PC-3 (cell line): ENCODE results near the gene DIAPH3. TPM values are rescaled to one million over a fixed set of nuclear protein-coding genes. Genes with fewer than 3 reads are reported as not detected.

Experiments used
- ATAC-seq: fragments of 200-7000 bp; cut with Tn5 transposase; 2 replicates; pipeline ENCODE4 v1.9.1; 2020; ENCODE audit warnings: mild to moderate bottlenecking, moderate library complexity
- BruUV-seq: library from RNA; stranded (reverse); fragments of 400-500 nt; replicated peaks from 2 replicates; lab custom pipeline; 2021; lab: Mats Ljungman, UMichigan
- CTCF ChIA-PET: fragments of 300-600 bp; sonication (Branson Sonifier 250); formaldehyde crosslinking; loops from one replicate; lab custom pipeline; 2022; ENCODE audit warnings: antibody characterized with exemption; lab: Charles Lee
- POLR2A ChIA-PET: fragments of 300-600 bp; sonication (Branson Sonifier 250); formaldehyde crosslinking; loops from one replicate; lab custom pipeline; 2022; ENCODE audit warnings: antibody characterized with exemption; ENCODE audit not compliant: unreplicated experiment; lab: Charles Lee
- DNase-seq: peaks from one replicate; pipeline ENCODE4 v3.0.0-alpha.2; 2015
- H2AFZ ChIP-seq: fragments of 300-600 bp; sonication (generic); 2 replicates; pipeline ENCODE4 v1.6.0; 2016; ENCODE audit warnings: antibody characterized with exemption, low read length
- H3F3A ChIP-seq: fragments of 300-600 bp; sonication (generic); one replicate; pipeline ENCODE4 v1.6.0; 2017; ENCODE audit warnings: antibody characterized with exemption, low read length, control low read depth, mild to moderate bottlenecking; ENCODE audit not compliant: unreplicated experiment
- H3K27ac ChIP-seq: fragments of 300-600 bp; sonication (generic); 2 replicates; pipeline ENCODE4 v1.5.1; 2016; ENCODE audit warnings: mild to moderate bottlenecking, low read length
- H3K27me3 ChIP-seq: fragments of 300-600 bp; sonication (generic); 2 replicates; pipeline ENCODE4 v1.6.1; 2016; ENCODE audit warnings: low read length, mixed read lengths
- H3K36me3 ChIP-seq: fragments of 300-600 bp; sonication (generic); 2 replicates; pipeline ENCODE4 v1.6.1; 2016; ENCODE audit warnings: low read depth, mixed run types, low read length, mixed read lengths
- H3K4me1 ChIP-seq: fragments of 300-600 bp; sonication (generic); 2 replicates; pipeline ENCODE4 v1.5.1; 2016; ENCODE audit warnings: low read length; ENCODE audit not compliant: insufficient read depth
- H3K4me2 ChIP-seq: fragments of 300-600 bp; sonication (generic); 2 replicates; pipeline ENCODE4 v1.6.0; 2016; ENCODE audit warnings: low read length
- H3K4me3 ChIP-seq: fragments of 300-600 bp; sonication (generic); 2 replicates; pipeline ENCODE4 v1.5.1; 2016; ENCODE audit warnings: mild to moderate bottlenecking, low read length, mixed read lengths
- H3K79me2 ChIP-seq: fragments of 300-600 bp; sonication (generic); 2 replicates; pipeline ENCODE4 v1.6.1; 2017; ENCODE audit warnings: low read length, mixed read lengths
- H3K9ac ChIP-seq: fragments of 300-600 bp; sonication (generic); 2 replicates; pipeline ENCODE4 v1.6.0; 2016; ENCODE audit warnings: mild to moderate bottlenecking, low read length
- H3K9me2 ChIP-seq: fragments of 300-600 bp; sonication (generic); replicated peaks from 2 replicates; pipeline ENCODE4 v1.6.1; 2016; ENCODE audit warnings: mixed run types, low read length, mixed read lengths
- H3K9me3 ChIP-seq: fragments of 300-600 bp; sonication (generic); 2 replicates; pipeline ENCODE4 v1.6.1; 2016; ENCODE audit warnings: low read length, mixed read lengths
- H4K20me1 ChIP-seq: fragments of 300-600 bp; sonication (generic); 2 replicates; pipeline ENCODE4 v1.6.1; 2016; ENCODE audit warnings: low read length, mixed read lengths
- EZH2 ChIP-seq: fragments of 300-600 bp; sonication (generic); IDR thresholded peaks from one replicate; pipeline ENCODE4 v1.6.1; 2017; ENCODE audit warnings: antibody characterized with exemption, mild to moderate bottlenecking, low read length; ENCODE audit not compliant: unreplicated experiment
- EZH2phosphoT487 ChIP-seq: fragments of 300-600 bp; sonication (generic); IDR thresholded peaks from 2 replicates; pipeline ENCODE4 v1.6.1; 2018; ENCODE audit warnings: mild to moderate bottlenecking, antibody characterized with exemption, low read length, borderline replicate concordance
- intact Hi-C: fragments of 100-400 bp; cut with micrococcal nuclease; formaldehyde crosslinking; loops from 2 replicates; pipeline ENCODE4 v1.9.0; 2023
- total RNA-seq: library from RNA; depleted of rRNA; stranded (reverse); fragments of >200 nt; gene quantifications from 2 replicates; pipeline ENCODE4 v1.2.3, GENCODE V29; 2014
- TF ChIP-seq, protein P1 (sequence below): fragments of 300-600 bp; sonication (generic); conservative IDR thresholded peaks from 2 replicates; pipeline ENCODE4 v1.5.1; 2017; ENCODE audit warnings: antibody characterized with exemption, low read depth, mild to moderate bottlenecking, low read length

The DIAPH3 gene
- total RNA-seq, 1 experiment from 2014 or later: 7.6 TPM

DNA sequence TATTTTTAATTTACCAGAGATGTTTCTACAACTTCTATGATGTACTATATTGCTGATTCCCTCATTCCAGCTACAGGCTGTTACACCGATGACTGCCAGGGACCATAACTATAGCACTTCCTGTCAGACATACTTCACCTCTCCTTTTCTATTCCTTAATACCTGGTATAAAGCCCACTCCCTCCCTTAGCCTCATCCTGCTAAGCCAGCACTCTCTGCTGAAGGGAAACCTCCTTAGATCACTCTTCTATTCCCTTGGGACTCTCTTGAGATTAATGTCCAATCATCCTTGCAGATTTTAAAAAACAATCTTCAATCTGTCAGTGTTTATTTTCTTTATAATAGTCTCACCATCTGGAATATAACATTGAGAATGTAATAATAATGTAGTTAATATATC is 127.9 kb downstream of the DIAPH3 start:
- H3K9ac ChIP-seq: no peak overlapping the region
- ChIA-PET CTCF (no interaction called here), POLR2A (no interaction called here)
- BruUV-seq: no TSS peak
- intact Hi-C loops: no loop called here
- no peaks in the 10 kb centered on the region for H3K36me3 ChIP-seq
- no peak overlapping the region for H2AFZ ChIP-seq
- TF ChIP-seq EZH2 (no peak), EZH2phosphoT487 (no peak)
- TF ChIP-seq, protein P1, sequence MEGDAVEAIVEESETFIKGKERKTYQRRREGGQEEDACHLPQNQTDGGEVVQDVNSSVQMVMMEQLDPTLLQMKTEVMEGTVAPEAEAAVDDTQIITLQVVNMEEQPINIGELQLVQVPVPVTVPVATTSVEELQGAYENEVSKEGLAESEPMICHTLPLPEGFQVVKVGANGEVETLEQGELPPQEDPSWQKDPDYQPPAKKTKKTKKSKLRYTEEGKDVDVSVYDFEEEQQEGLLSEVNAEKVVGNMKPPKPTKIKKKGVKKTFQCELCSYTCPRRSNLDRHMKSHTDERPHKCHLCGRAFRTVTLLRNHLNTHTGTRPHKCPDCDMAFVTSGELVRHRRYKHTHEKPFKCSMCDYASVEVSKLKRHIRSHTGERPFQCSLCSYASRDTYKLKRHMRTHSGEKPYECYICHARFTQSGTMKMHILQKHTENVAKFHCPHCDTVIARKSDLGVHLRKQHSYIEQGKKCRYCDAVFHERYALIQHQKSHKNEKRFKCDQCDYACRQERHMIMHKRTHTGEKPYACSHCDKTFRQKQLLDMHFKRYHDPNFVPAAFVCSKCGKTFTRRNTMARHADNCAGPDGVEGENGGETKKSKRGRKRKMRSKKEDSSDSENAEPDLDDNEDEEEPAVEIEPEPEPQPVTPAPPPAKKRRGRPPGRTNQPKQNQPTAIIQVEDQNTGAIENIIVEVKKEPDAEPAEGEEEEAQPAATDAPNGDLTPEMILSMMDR: no peak
- no peak overlapping the region for H3K27ac ChIP-seq
- no peaks in the 10 kb centered on the region for H3K9me2 ChIP-seq
- no peak overlapping the region for H3K4me3 ChIP-seq
- no peaks in the 10 kb centered on the region for H3K27me3 ChIP-seq
- DNase-seq (no peak), ATAC-seq (no peak)
- no peaks in the 10 kb centered on the region for H3K4me1 ChIP-seq
- H3F3A ChIP-seq: no peaks in the 10 kb centered on the region
- no peaks in the 10 kb centered on the region for H3K79me2 ChIP-seq
- no peak overlapping the region for H3K4me2 ChIP-seq
- no peaks in the 10 kb centered on the region for H4K20me1 ChIP-seq
- H3K9me3 ChIP-seq: no peaks in the 10 kb centered on the region

DNA sequence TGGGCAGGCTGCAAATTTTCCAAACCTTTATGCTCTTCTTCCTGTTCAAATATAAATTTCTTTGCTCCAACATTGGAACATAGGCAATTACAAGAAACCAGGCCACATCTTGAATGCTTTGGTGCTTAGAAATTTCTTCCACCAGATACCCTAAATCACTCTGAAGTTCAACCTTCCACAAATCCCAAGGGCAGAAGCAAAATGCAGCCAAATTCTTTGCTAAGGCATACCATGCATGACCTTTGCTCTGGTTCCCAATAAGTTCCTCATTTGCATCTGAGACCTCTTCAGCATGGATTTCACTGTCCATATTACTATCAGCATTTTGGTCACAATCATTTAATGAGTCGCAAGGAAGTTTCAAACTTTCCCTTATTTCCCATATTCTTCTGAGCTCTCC is 130.9 kb downstream of the DIAPH3 start:
- BruUV-seq: no TSS peak
- H3K4me1 ChIP-seq: no peaks in the 10 kb centered on the region

DNA sequence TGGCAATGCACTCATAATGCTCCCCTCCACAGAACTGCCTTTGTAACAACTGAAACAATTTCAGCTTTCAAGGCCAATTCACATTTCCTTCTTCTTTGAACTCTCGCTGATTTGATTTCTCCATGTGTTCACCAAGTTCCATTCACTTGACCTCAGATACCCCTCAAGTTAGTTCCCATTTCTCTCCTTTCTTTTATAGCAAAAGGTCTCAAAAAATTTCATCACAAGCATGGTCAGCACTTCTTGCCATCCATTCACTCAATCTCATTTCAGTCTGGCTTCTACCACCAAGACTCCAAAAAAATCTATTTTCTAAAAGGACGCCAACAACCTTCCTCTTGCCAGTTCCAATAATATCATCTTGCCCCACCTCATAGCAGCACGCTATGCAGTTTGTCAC is 135.7 kb downstream of the DIAPH3 start:
- no peak overlapping the region for H3K9ac ChIP-seq
- ATAC-seq (no peak), DNase-seq (no peak)
- POLR2A ChIA-PET: no interaction called here
- CTCF ChIA-PET: no interaction called here
- no peaks in the 10 kb centered on the region for H3K27me3 ChIP-seq
- intact Hi-C loops: no loop called here
- no peaks in the 10 kb centered on the region for H3K4me1 ChIP-seq
- no peaks in the 10 kb centered on the region for H3K9me3 ChIP-seq
- H3K36me3 ChIP-seq: no peaks in the 10 kb centered on the region; the same call in 1 of the 2 replicates
- no peak overlapping the region for H3K4me2 ChIP-seq
- no peaks in the 10 kb centered on the region for H3K79me2 ChIP-seq
- BruUV-seq: no TSS peak
- H3K4me3 ChIP-seq: no peak overlapping the region
- no peak for TF ChIP-seq EZH2
- TF ChIP-seq, protein P1: no peak
- no peak for TF ChIP-seq EZH2phosphoT487
- no peak overlapping the region for H2AFZ ChIP-seq
- H3K27ac ChIP-seq: no peak overlapping the region
- H4K20me1 ChIP-seq: no peaks in the 10 kb centered on the region
- no peaks in the 10 kb centered on the region for H3K9me2 ChIP-seq
- no peaks in the 10 kb centered on the region for H3F3A ChIP-seq

More for the DNA sequence above, 130.9 kb downstream of the DIAPH3 start:
- TF ChIP-seq EZH2phosphoT487 (no peak), EZH2 (no peak)
- H3K79me2 ChIP-seq: no peaks in the 10 kb centered on the region
- no peak overlapping the region for H3K4me2 ChIP-seq
- H3K4me3 ChIP-seq: no peak overlapping the region
- H3K9ac ChIP-seq: no peak overlapping the region
- H3K9me3 ChIP-seq: no peaks in the 10 kb centered on the region
- H3F3A ChIP-seq: no peaks in the 10 kb centered on the region
- H4K20me1 ChIP-seq: no peaks in the 10 kb centered on the region
- no peaks in the 10 kb centered on the region for H3K9me2 ChIP-seq
- CTCF ChIA-PET: no interaction called here
- POLR2A ChIA-PET: no interaction called here
- DNase-seq (no peak), ATAC-seq (no peak)
- no peak overlapping the region for H3K27ac ChIP-seq
- no peaks in the 10 kb centered on the region for H3K36me3 ChIP-seq
- no peaks in the 10 kb centered on the region for H3K27me3 ChIP-seq
- no peak overlapping the region for H2AFZ ChIP-seq
- intact Hi-C loops: no loop called here
